ENCODE measurements around the gene ACTR3.

The ACTR3 gene

DNA sequence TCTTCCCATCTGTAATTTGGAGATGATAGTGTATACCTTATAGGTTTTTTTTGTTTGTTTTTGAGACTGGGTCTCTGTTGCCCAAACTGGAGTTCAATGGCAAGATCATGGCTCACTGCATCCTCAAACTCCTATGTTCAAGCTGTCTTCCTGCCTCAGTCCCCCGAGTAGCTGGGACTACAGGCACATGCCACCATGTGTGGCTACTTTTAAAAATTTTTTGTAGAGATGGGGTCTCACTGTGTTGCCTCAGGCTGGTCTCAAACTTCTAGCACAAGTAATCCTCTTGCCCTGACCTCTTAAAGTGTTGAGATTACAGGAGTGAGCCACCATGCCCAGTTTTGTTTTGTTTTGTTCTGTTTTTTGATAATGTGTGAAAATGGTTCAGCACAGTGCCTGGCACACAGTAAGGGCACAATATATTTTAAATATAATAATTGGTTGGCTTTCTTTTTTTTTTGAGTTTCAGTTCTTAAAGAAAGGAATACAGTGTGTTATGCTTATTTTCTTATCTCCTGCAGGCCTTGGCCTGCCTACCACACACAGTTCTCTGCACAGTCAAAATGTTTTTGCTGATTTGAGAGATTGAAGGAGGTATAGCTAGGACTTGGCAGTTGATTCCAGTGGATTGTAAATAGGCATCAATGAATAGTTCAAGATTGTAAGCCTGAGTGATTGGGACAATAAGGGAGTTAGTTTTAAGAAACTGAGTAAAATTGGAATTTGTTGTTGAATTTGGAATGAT lies 6.1 kb downstream of the ACTR3 start:
- Histone ChIP-seq H3K36me3 (no peaks in the 10 kb centered on the region), H3K4me1 (no peaks in the 10 kb centered on the region), H3K27me3 (no peaks in the 10 kb centered on the region), H3K9me3 (no peaks in the 10 kb centered on the region), H3K4me3 (ENCODE audit: low read depth, low read length) (no peak overlapping the region)
- TF ChIP-seq CTCF (IDR thresholded peaks at IDR 0.05; ENCODE audit: low read depth, low read length) = no peak
- DNase-seq = no peak

GRCh38 chr2:113896791-113897190 lies 6.9 kb downstream of the ACTR3 start:
- Histone ChIP-seq H3K36me3 (no peaks in the 10 kb centered on the region), H3K4me1 (no peaks in the 10 kb centered on the region), H3K4me3 (ENCODE audit: low read depth, low read length) (no peak overlapping the region), H3K9me3 (no peaks in the 10 kb centered on the region), H3K27me3 (no peaks in the 10 kb centered on the region)
- no peak for DNase-seq
- TF ChIP-seq CTCF (IDR thresholded peaks at IDR 0.05; ENCODE audit: low read depth, low read length) = no peak

DNA sequence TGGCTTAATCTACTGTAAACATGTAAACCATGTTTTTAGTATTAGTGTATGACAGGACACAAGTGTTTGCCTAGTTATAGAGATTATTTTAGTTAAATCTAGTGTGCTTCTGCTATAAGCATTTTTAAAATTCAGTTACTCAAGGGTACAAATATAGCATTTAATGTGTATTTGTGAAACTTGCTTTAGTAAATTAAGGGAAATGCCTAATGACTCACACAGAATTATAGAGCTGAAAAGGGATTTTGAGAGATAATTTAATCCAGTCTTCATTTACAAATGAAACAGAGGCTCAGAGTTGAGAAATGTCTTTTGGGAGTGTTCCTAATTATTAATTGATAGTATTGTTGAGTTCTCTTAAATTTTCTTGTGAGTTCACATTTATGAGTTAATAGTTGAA lies 8.2 kb downstream of the ACTR3 start:
- Histone ChIP-seq H3K36me3 (no peaks in the 10 kb centered on the region), H3K4me3 (ENCODE audit: low read depth, low read length) (no peak overlapping the region), H3K4me1 (no peaks in the 10 kb centered on the region), H3K27me3 (no peaks in the 10 kb centered on the region), H3K9me3 (no peaks in the 10 kb centered on the region)
- no peak for TF ChIP-seq CTCF (IDR thresholded peaks at IDR 0.05; ENCODE audit: low read depth, low read length)
- DNase-seq = no peak

DNA sequence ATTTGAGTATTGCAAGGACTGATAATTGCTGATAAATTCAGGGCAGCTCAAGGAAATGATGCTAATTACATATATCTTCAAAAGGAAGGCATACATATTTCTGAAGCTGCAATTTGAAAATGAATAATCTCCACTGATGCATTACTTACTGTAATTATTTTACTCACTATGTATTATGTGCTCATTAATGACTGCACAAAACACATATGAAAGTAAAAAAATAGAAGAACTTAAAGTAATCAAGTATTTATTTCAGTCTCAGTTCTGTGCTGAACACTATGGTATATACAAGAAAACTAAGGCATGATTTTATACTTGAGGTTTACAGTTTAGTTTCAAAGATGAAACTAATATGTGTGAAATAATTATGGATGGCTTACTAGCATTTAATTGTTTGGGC lies 9.3 kb downstream of the ACTR3 start:
- DNase-seq = no peak
- no peaks in the 10 kb centered on the region for H3K27me3 ChIP-seq
- H3K9me3 ChIP-seq = no peaks in the 10 kb centered on the region
- H3K36me3 ChIP-seq = no peaks in the 10 kb centered on the region
- H3K4me3 ChIP-seq (ENCODE audit: low read depth, low read length) = no peak overlapping the region
- no peaks in the 10 kb centered on the region for H3K4me1 ChIP-seq
- no peak for TF ChIP-seq CTCF (IDR thresholded peaks at IDR 0.05; ENCODE audit: low read depth, low read length)

DNA sequence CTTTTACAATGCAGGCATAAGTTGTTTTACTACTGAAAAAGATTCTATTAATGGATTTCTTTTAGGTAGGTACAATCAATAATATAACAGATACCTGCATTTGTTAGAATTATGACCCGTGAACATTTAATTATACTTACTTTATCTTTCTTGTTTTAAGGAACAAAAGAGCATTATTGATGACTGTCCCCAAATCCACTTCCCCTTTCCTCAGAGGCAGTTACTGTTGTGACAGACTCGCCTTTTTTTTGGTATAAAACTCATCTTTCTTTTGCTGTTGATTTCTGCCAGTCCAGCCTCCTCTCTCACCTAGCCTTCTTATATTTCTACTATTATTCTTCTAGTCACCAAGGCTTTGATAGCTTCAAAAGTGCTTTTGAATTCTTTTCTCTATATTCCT lies 12.1 kb downstream of the ACTR3 start:
- no peaks in the 10 kb centered on the region for H3K27me3 ChIP-seq
- no peaks in the 10 kb centered on the region for H3K4me1 ChIP-seq
- no peaks in the 10 kb centered on the region for H3K36me3 ChIP-seq
- no peak for DNase-seq
- H3K9me3 ChIP-seq = no peaks in the 10 kb centered on the region
- TF ChIP-seq CTCF (IDR thresholded peaks at IDR 0.05; ENCODE audit: low read depth, low read length) = no peak
- H3K4me3 ChIP-seq (ENCODE audit: low read depth, low read length) = no peak overlapping the region

GRCh38 chr2:113905886-113906285 lies 16.0 kb downstream of the ACTR3 start:
- DNase-seq = no peak
- Histone ChIP-seq H3K9me3 (no peaks in the 10 kb centered on the region), H3K27me3 (no peaks in the 10 kb centered on the region), H3K4me3 (ENCODE audit: low read depth, low read length) (no peak overlapping the region), H3K4me1 (no peaks in the 10 kb centered on the region), H3K36me3 (no peaks in the 10 kb centered on the region)
- no peak for TF ChIP-seq CTCF (IDR thresholded peaks at IDR 0.05; ENCODE audit: low read depth, low read length)
